HCT116 (cell line): ENCODE data around the gene VAV2.

Experiments
- CTCF ChIP-seq, 3 experiments: fragments of 200-600 bp in 1 of 3; sonication (generic) in 1 of 3; IDR thresholded peaks in 2 of 3; conservative IDR thresholded peaks in 1 of 3; 2 replicates each; pipeline ENCODE4 v1.5.1; 2012 to 2017; ENCODE audit warnings: low read depth in 2 of 3, low read length in 2 of 3, antibody characterized with exemption in 1 of 3, borderline replicate concordance in 1 of 3, control low read depth in 1 of 3, mild to moderate bottlenecking in 1 of 3, mixed read lengths in 1 of 3, mixed run types in 1 of 3, moderate library complexity in 1 of 3; ENCODE audit not compliant: insufficient read depth in 1 of 3
- EZH2phosphoT487 ChIP-seq: fragments of 200-600 bp; IDR thresholded peaks from 2 replicates; pipeline ENCODE4 v1.6.1; 2018; ENCODE audit warnings: antibody characterized with exemption, borderline replicate concordance
- RAD21 ChIP-seq: IDR thresholded peaks from 2 replicates; pipeline ENCODE4 v1.6.1; 2012; ENCODE audit warnings: low read depth, mild to moderate bottlenecking
- REST ChIP-seq: IDR thresholded peaks from 2 replicates; pipeline ENCODE4 v1.6.1; 2012; ENCODE audit warnings: low read depth
- SP1 ChIP-seq: IDR thresholded peaks from 2 replicates; pipeline ENCODE4 v1.6.1; 2012; ENCODE audit warnings: low read depth
- SRF ChIP-seq: IDR thresholded peaks from 2 replicates; pipeline ENCODE4 v1.6.1; 2012; ENCODE audit warnings: low read depth
- YY1 ChIP-seq: IDR thresholded peaks from 2 replicates; pipeline ENCODE4 v1.6.1; 2011; ENCODE audit warnings: low read length, low read depth, moderate library complexity, mild to moderate bottlenecking; ENCODE audit not compliant: insufficient replicate concordance; ENCODE audit errors: extremely low read depth
- TF ChIP-seq, protein P1 (sequence below): IDR thresholded peaks from 2 replicates; pipeline ENCODE4 v1.6.1; 2011; ENCODE audit warnings: mild to moderate bottlenecking, low read length, moderate library complexity; ENCODE audit not compliant: insufficient replicate concordance; ENCODE audit errors: extremely low read depth

GRCh38 chr9:133876836-133877235 lies 115.3 kb downstream of the VAV2 start:
- TF ChIP-seq CTCF (IDR thresholded peaks at IDR 0.05 in 2 of 3, conservative IDR thresholded peaks at IDR 0.05 in 1 of 3; ENCODE audit: borderline replicate concordance in 1 of 3, insufficient read depth in 1 of 3, low read depth in 2 of 3, low read length in 2 of 3), result no peak
- no peak for TF ChIP-seq RAD21
- TF ChIP-seq REST, result no peak
- no peak for TF ChIP-seq YY1
- TF ChIP-seq, protein P1, sequence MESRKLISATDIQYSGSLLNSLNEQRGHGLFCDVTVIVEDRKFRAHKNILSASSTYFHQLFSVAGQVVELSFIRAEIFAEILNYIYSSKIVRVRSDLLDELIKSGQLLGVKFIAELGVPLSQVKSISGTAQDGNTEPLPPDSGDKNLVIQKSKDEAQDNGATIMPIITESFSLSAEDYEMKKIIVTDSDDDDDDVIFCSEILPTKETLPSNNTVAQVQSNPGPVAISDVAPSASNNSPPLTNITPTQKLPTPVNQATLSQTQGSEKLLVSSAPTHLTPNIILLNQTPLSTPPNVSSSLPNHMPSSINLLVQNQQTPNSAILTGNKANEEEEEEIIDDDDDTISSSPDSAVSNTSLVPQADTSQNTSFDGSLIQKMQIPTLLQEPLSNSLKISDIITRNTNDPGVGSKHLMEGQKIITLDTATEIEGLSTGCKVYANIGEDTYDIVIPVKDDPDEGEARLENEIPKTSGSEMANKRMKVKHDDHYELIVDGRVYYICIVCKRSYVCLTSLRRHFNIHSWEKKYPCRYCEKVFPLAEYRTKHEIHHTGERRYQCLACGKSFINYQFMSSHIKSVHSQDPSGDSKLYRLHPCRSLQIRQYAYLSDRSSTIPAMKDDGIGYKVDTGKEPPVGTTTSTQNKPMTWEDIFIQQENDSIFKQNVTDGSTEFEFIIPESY, result no peak
- TF ChIP-seq EZH2phosphoT487, result no peak
- no peak for TF ChIP-seq SRF
- no peak for TF ChIP-seq SP1
